Stimulated activated naive CD4-positive, alpha-beta T cell (primary cell): Measurements from ENCODE around the gene SAT1.
"Not testable (repeated sequence)": the region's sequence is repeated elsewhere in the genome, so short reads cannot be mapped to it uniquely, and the experiment has no call there.

Source experiments
- DNase-seq, 6 experiments: peaks; one replicate each; lab custom pipeline; 2025; lab: John Stamatoyannopoulos, UW

Gene SAT1

GRCh38 chrX:23782863-23783588 is at the start of gene SAT1:
Gene SAT1, plus strand, starts transcription at chrX:23783173. Its CDS starts 179 bp downstream, at chrX:23783352.
- DNase-seq: peak; percentile 80 to 93 (median 90)

DNA sequence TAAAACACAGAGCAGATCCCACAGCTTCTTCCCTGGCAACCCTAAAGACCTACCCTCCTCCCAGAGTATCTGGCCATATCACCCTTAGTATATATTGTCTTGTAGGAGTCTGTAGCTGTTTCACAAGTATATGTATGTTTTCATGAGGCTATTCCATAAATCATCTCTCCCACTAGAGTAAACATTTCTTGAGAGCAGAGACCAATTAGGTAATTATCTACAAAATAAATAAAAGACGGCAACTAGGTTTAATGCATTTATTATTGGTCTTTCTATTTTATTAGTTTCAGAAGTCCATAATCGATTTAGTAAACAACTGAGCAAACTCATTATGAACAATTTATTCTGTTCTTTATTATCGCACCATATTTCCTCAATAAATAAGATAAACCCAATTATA is 46.9 kb upstream of the SAT1 start:
- DNase-seq: no peak

DNA sequence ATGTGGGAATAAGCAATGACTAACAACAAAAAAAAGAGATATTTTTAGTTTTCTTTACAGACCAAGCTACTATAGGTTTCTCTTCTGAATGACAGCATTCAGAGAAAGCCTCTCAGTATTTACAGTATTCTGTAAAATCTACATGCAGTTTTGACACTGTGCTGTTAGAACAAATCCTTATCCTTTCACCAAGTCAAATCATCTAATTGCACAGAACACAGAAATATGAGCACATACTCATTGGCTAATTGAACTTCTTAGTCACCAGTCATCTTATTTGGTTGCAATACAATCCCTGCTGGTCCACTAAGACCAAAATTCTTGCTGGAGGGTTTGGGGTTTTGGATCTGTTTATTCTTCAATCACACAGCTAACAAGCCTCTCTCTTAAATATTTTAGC is 45.6 kb upstream of the SAT1 start:
- no peak for DNase-seq

DNA sequence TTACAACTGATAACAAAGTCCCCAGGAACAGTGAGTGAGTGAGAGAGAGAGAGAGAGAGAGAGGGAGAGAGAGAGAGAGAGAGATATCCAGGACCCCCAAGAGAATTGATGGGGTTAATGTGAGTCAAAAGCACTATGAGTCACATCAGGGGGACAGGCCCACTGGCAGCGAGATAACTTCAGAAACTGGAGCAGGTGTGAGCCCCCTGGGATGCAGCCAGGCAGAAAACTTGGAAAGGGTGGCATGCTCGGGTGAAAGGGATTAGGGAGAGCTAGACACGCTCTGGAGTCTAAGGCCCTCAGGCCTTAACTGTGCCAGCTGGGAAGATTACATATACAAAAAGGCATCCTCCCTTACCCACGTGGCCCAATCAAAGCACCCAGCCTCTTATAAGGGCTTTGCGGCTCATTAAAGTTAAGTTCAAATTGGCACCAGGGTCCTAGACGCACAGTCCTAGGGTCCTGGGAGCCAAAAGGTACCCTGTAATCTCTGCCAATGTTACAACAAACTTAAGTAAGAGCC is 40.7 kb upstream of the SAT1 start:
- peak in 1 of 6 experiments; percentile 18 for DNase-seq

DNA sequence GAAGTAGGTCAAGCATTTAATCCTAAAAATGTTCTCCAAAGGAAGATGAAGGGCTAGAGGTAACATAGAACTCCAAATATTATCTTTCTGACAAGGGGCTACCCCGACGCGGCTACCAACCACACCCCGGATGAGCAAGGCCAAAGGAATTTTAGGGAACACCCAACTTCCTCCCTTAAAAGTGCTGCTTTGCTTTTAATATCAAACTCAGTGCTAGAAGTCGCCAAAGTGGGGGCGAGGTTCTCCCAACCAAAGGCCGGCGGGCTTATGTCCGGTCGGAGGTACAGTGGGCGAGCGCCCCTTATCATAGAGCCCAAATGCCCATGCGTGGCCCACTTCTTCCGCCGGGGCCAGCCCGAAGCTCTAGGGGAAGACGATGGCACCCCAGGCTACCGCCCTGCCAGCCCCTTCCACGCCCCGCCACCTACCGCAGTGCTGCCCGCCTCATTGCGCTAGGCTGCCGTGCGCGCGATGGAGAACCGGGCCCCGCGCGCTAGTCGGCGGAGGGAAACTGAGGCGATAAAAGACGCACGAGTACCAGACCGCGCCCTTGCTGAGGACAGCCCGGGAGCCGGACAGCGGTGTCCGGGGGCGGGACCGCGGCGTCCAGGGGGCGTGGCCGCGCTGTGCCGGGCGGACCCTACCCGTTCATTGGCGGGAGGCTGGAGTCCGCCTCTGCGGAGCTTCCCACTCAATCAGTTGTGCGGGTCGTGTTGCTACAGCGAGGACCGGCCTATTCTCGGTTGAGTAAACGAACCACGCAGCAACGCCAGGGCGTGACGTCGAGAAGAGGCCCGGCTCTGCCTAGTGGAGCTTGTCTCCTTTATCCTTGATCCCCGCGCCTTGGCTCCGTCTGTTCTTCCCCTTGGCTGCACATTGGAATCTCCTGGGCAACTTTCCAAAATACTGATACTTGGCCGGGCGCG is 40.0 kb upstream of the SAT1 start, which contains the start of gene ACOT9:
ACOT9 (minus strand) TSS at position 580 of the 926 bp plus-strand sequence; CDS start at position 448, 132 bp downstream.
- DNase-seq: peak; percentile 24 to 71 (median 50)

- DNase-seq: not testable (repeated sequence)
These were observed 39.4 kb upstream of the SAT1 start for GRCh38 chrX:23743623-23743971.

- peak in 2 of 6 experiments; percentile 6 to 8 for DNase-seq
These were observed 37.2 kb upstream of the SAT1 start for GRCh38 chrX:23745786-23746185.

- no peak for DNase-seq
These were observed 33.8 kb upstream of the SAT1 start for GRCh38 chrX:23749129-23749528.

- no peak for DNase-seq
These were observed 33.4 kb upstream of the SAT1 start for GRCh38 chrX:23749576-23749975.

DNA sequence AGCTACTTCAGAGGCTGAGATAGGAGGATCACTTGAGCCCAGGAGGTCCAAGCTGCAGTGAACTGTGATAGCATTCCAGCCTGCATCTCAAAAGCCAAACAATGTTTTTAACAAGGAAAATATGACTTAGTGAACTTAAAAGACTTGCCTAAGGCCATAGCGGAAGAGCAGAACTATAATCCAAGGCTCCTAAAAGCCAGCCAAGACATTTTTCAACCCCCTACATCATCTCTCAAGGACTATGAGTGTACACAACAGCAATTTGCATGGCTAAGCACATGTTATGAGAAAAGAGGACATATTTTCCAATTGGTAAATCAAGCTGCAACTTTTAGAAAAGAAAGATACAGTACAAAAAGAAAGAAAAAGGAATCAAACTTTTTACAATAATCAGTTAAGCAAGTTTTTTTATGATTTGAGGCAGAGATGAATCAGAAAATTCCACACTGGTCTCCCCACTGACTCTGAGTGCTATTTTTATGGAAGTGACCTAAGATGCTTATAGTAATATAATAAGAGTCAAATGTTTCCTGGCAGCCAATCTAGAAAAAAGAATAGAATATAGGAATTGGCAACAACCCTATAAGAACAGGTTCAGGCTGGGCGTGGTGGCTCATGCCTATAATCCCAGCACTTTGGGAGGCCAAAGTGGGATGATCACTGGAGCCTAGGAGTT is 30.1 kb upstream of the SAT1 start:
- no peak for DNase-seq

- no peak for DNase-seq
These were observed 28.3 kb upstream of the SAT1 start for GRCh38 chrX:23754664-23755063.

- DNase-seq: peak; percentile 2 to 56 (median 38)
These were observed 26.8 kb upstream of the SAT1 start for GRCh38 chrX:23756165-23756564.

GRCh38 chrX:23759821-23760220 is 23.2 kb upstream of the SAT1 start:
- no peak for DNase-seq

GRCh38 chrX:23764188-23764984 is 18.6 kb upstream of the SAT1 start:
- no peak for DNase-seq

GRCh38 chrX:23765449-23765848 is 17.5 kb upstream of the SAT1 start:
- no peak for DNase-seq

GRCh38 chrX:23765868-23766267 is 17.1 kb upstream of the SAT1 start:
- no peak for DNase-seq

GRCh38 chrX:23766650-23767551 is 16.1 kb upstream of the SAT1 start:
- peak in 1 of 6 experiments; percentile 30 for DNase-seq

DNA sequence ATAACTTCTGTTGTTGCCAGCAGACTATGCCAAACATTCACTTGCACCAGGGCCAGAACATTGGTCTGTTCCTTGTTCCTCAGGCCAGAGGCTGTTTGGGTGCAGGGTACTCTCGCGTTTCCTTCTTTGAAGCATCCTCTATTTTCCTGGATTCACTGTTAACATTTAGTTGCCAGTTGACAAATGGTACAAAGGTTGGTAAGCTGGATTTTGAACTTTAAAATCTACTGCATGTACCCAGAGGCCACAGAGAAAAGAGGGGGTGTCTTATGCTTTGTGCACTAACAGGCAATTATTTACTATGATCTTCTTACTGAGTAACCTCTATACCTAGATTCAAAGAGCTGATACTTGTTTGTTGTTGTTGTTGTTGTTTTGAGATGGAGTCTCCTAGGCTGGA is 12.8 kb upstream of the SAT1 start:
- no peak for DNase-seq

DNA sequence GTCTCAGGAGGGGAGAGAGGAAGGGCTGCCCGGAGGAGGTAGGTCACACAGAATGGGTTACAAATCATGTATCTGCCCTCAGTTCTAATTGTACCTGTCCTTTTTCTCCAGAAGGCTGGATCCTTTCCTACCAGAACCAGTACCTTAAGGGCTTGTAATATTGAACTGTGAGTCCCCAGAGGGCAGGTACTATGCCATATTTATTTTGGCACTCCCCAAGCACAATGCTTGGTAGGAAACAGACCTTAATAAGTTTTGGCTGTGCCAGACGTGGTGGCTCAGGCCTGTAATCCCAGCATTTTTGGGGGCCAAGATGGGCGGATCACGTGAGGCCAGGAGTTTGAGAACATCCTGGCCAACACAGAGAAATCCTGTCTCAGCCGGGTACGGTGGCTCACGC is 11.9 kb upstream of the SAT1 start:
- DNase-seq: not testable (repeated sequence)

GRCh38 chrX:23773601-23774175 is 9.3 kb upstream of the SAT1 start:
- DNase-seq: peak in 5 of 6 experiments; percentile 1 to 60 (median 53)
